NCI-H526 treated with DMSO at 0.1 percent for 48 hours (cell line): ENCODE results near the gene MRPS11.
"Not testable (repeated sequence)": the region's sequence is repeated elsewhere in the genome, so short reads cannot be mapped to it uniquely, and the experiment has no call there.

Experiments
- DNase-seq: peaks from one replicate; lab custom pipeline; 2025; lab: John Stamatoyannopoulos, UW

MRPS11 gene

DNA sequence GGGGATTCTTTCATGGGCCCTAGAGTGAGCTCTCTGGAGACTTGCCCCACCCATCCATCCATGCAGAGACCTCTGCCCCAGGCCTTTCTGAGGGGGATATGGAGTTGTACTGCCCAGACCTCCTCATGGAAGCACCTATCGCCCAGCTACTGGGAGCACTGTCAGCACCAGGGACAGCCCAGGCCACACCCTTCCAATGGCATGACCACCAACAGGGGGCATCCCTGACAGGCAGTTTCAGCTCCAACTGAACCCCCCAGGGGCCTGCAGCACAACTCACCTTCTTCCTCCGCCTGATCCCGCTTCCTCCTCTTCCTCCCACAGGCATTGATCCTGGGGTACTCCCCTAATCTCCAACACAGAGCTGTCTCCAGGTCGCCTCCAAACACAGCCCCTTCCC lies 21.8 kb downstream of the MRPS11 start:
- no peak for DNase-seq

DNA sequence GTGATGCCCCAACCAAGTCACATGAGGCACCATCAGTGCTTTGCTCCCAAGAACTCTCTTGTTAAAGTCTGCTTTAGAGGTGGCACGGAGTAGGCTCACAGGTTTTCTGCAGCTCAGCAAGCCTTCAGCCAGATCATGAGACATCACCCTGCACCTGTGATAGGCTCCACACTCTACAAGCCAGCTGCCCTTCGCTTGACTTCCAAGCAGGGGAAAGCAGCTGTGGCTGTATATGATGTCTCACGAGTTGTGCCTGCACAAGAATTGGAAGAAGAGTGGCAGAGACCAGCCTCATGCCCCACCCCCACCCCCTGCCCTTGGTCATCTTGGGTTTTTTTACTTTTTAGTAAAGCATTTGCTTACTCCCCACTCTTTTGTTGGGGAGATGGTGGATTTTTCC lies 22.5 kb downstream of the MRPS11 start:
- no peak for DNase-seq

DNA sequence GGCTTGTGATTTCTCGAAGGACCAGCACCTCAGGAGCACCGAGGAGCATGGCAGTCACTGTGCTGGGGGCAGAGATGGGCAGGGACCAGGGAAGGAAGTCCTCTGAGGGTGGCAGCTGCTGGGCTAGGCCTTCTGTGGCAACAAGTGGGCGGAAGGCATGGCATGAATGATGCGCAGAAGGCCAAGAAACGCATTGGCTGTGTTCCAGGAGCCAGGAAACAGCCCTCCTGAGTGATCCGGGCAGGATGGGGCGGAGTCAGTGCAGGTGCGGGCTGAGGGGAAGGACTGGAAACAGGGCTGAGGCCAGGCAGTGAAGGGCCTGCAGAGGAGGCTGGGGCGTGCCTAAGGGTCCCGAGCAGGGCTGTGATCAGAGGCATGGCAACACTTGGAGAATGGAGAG lies 23.6 kb downstream of the MRPS11 start:
- no peak for DNase-seq

DNA sequence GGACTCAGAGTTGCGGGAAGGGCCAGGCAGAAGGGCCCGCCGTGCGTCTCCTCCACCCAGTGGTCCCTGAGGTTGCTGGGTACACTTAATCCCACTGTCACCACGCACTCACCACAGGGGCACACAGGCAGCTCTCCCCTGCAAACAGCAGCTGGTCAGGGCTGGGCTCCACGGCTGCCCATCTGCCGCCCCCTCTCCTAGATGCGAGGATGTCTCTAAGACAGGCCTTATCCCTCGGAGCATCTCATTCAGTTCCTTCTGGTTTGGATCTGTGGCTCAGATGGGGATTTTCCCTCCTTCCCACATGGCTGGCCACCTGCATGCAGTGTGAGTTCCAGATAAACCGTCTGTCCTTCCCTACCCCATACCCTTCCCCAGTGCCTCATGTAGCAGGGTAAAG lies 26.3 kb downstream of the MRPS11 start:
- DNase-seq, result no peak

DNA sequence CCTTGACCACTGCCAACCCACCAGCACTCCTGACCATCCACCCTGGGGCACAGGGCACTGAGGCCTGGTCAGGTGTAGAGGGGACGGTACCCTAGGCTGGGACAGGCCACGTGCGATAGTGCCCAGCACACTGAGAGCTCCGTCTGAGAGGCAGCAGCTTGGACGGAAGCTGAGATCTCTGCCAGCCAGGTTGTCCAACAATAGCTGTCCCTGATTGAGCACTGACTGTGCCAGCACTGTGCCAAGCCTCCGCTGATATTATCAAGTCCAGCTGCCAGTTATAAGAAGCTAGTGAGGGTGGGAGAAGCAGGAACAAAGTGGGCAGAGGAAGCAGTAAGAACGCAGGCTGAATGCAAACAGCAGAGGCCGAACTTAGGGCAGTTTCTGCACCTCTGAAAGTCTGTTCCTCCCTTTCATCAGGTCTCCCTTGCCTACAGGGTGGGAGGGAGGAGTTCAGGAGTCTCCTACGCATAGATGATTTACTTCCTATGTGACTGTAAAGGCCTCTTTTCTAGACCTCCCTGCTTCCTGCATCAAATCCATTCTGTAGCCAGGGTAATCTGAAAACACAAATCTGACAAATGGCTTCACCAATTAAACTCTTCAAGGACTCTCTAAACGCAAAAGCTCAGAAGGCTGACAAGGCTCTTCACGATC lies 29.7 kb downstream of the MRPS11 start:
- DNase-seq, result no peak

DNA sequence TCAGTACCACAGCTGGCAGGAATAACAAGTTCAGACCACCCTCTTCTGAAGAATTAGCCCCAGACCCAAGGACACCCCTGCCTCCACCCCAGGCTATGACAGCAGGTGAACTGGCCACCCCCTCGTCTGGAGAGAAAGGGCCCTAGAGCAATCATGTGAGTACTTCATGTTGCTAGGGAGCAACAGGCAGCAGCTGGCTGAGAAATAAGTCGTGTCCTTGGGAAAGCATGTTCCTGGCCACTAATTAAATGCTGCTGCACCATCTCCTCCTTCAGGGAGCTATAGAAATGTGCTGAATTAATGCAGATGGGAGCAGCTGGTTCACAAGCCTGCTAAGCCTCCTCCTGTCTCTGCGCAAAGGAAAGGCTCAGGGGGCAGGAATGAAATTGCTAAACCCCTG lies 31.5 kb downstream of the MRPS11 start:
- DNase-seq, result no peak

DNA sequence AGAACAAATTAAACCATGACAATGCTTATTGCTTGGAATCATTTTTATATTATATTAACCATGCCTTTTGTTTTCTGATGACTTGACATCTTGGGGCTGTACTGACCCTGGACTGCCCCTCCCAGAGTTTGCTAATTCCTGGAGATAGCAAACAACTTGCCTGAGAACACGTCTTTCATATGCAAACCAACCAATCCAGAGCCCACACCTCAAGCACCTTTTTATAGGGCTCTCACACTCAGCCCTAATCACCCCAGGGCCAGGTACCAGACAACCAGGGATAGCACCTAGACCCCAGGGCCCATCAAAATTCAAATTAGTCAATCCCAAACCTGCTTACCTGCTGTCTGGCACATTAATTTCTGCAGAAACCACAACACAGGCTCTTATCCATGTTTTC lies 36.9 kb downstream of the MRPS11 start:
- no peak for DNase-seq

DNA sequence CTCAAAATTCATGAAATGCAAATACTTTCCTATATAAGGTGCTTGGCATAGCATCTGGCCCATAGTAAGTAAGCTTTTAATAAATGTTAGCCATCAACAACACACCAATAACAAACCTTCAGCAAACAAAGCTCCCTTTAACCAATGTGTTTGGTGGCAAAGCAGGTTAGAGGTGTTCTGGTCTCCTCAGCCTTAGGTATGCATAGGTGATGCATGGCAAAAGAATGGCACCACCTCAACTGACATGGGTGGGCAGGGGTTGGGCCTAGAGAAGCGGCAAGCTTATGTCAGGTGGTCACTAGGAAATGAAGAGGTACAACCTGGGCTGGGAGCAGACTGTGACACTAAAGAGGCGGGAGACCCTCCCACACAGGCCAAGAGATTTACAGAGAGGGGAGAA lies 38.2 kb downstream of the MRPS11 start:
- no peak for DNase-seq

DNA sequence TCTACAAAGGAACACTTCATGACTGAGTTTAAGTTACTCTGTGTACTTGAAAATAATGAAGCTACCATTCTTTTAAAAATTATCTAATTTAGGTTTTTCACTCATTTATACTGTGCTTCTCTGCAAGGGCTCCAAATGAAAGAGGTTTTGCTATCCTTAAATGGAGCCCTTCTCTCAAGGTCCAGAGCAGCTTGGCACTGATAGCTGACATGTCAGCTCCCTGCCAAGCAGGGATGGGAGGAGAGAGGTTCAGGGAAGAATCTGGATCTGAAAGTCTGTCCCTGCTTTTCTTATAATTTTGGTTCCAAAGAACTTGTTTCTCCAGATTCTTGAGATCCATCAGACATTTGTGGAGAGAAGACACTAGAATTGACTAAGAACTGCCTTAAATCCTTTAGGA lies 39.1 kb downstream of the MRPS11 start:
- no peak for DNase-seq

DNA sequence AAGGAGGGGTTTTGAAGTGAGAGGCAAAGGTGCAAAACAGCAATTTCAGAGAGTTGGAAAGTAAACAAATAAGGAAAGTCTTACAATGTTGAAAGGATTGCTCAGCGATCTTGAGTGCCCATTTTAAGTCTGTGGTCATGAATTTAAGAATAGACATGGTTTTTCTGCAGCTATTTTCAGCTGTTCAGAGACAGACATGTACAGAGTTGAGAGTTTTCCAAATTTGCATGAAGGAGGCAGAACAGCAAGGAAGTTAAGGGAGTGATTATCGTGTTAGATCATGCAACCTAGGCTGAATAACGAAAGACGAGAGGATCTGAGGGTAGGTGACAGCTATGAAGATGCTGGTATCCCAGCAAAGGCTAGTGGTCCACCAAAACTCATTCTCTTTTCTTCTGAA lies 41.8 kb downstream of the MRPS11 start:
- DNase-seq, result no peak

DNA sequence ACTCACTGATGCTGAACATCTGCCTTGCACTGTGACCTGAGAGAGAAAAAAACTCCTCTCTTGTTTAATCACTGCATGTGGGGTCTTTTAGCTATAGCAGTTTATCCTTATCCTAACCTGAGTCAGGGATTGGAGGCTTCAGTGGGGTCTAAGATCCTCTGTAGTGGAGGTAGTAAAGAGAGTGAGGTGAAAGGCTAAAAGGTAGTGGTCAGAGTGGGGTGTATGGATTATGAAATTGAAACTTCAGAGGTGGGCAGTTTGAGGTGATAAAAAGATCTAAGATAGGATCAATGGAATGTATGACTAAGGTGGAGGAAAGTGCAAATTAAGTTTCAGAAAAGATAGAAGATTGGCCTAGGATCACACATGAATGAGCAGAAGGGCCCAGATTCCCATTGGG lies 42.5 kb downstream of the MRPS11 start:
- DNase-seq, result no peak

DNA sequence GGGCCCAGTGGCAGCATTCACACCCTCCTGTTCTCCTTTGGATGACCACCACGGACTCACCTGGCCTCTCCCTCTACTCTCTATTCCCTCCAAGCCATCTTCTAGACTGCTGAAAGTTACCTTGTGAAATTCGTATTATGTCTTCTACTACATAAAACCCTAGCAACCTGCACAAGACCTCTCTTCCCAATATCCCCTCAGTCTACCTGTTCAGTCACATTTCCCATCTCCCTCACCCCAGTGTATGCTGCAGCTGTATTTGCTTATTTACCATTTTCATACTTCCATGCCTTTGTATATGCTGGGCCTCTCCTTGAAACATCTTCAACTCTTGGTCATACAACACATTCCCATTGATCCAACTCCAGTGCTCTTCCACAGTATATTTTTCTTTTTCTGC lies 43.7 kb downstream of the MRPS11 start:
- DNase-seq, result no peak

DNA sequence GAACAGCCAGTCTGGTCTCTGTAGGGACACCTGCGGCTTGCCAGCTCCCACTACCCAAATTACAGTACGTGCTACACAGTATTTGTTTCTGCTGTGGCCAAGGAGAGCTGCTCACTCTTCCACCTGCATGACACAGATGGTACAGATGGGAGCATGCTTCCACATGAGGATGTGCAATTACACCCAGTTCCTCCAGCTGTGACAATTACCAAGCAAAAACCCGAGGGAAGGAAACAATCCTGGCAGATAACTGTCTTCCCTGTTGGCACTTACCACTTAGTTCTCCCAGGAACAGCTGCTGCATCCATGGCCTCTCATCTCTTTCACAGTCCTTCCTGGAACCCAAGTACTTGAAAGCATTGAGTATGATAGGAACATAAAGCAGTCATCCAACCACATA lies 44.6 kb downstream of the MRPS11 start:
- no peak for DNase-seq

DNA sequence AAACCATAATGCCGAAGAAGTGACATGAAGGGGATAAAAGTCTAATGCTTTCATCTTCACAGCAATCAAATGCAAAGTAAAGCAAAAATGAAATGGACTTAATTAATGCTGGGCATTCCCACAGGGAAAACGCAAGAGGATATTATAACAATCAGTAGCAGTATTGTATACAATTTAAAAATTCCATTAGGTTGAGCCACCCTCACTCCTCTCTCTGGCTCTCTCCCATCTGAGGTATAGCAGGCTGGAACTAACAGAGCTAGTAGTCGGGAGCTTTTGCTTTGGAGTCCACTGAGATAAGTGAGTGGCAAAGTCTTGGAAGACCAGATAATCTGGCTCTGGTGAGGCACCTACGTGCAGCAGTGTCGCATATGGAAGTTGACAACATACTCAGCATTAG lies 45.1 kb downstream of the MRPS11 start:
- DNase-seq, result no peak

DNA sequence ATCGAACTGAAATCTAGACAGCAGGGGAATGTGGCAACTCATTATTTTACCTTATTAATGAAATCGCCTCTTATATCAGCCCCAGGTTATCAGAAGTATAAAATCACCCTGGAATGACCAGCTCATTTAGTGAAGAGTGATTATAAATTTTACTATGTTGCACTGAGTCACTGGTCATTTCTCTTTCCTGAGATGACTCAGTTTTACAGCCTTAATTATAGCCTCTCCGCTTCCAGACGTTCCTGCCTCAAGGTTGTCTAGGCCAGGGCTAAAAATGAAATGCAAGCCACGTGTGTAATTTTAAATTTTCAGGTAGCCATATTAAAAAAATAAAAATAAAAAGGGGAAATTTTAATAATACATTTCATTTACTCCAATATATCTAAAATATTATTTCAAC lies 45.7 kb downstream of the MRPS11 start:
- no peak for DNase-seq

DNA sequence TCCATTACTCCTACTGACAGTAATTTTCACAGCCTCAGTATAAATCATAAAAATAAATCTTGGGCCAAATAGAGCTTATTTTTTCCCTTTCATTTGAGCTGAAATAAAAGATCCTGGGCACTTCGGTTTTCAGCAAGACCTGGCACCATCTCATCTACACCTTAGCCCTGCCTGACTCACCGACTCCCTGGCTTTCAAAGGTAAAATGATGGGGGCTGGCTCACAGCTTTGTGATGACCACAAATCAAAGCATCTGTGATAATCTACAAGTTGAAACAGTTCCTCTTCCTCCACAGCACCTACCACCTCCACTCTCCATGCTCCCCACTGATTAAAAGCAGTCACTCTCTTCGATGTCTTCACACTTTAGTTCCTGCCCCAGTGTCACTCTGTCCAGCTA lies 51.4 kb downstream of the MRPS11 start:
- no peak for DNase-seq

DNA sequence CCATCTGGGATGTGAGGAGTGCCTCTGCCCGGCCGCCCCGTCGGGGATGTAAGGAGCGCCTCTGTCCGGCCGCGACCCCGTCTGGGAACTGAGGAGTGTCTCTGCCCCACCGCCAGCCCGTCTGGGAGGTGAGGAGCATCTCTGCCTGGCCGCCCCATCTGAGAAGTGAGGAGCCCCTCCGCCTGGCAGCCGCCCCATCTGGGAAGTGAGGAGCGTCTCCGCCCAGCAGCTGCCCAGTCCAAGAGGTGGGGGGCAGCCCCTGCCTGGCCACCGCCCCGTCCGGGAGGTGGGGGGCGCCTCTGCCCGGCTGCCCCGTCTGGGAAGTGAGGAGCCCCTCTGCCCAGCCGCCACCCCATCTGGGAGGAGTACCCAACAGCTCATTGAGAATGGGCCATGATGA lies 56.6 kb downstream of the MRPS11 start:
- DNase-seq, result not testable (repeated sequence)

DNA sequence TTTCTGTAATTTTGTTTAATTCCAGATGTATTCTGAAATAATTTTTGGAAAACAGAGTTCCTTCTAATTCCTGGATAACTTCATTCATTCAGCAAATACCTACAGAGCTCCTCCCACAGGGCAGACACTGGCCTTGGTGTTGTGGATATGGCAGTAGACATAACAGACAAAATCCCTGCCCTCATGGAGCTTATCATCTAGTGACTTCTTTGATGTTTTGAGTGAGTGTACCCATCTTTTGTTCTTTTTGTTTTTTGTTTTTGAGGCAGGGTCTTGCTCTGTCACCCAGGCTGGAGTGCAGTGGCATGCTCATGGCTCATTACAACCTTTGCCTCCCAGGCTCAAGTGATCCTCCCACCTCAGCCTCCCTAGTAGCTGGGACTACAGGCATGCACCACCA lies 57.9 kb downstream of the MRPS11 start:
- no peak for DNase-seq

DNA sequence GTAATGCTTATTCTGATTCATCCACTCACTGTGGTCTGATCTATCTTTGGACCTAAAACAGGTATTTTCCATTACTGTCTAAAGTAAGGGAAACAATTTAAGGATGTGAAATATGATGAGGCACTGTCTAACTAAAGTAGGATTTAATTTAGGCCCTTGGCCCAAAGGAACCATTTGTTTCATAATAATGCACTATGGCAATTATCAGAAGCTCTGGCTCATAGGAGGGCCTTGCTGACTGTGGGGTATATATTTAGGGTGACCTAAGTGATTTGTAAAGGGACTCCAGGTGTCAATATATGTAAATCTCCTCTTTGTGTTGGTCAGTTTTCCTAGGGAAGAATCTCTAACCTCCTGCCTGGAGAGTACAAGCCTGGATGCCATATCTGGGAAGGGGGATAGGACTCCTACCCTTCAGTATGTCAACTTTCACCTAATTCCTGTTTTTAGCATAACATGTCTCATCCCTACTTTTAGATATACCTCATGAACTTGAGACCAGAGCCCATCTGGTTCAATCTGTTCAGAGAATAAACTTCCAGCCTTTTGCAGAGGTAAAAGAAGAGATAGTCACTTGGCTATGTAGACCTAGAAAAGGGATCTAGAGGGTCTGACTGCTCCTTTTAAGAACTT lies 58.9 kb downstream of the MRPS11 start:
- DNase-seq, result no peak

DNA sequence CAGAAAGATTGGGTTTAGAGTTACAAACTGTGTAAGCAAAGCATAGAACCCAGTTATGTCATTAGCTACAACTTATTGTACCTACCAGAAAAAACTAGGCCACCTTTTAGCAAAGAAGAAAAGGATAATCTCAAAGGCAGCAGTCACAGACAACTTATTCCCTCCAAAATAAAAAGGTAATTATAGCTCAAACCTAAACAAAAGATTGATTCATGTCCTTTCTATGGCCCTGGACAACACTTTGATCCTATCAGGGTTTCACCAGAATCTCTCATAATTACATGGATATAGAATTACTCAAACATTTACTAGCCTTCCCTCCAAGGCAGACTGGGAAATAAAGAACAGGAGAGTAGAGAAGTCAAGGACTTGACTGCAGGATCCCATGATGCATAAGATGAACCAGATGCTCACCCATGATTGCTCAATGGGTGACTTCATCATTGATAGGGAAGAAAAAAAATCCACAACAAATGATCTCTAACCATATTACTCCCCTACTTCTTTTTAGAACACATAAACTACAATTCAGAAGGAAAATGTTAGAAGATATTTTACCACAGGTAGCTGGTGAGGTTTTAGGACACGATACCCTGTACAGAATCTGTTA lies 61.6 kb downstream of the MRPS11 start:
- DNase-seq, result no peak
